ENCODE data around the gene POLK.
"Not testable (repeated sequence)": the region's sequence is repeated elsewhere in the genome, so short reads cannot be mapped to it uniquely, and the experiment has no call there.

POLK gene

DNA sequence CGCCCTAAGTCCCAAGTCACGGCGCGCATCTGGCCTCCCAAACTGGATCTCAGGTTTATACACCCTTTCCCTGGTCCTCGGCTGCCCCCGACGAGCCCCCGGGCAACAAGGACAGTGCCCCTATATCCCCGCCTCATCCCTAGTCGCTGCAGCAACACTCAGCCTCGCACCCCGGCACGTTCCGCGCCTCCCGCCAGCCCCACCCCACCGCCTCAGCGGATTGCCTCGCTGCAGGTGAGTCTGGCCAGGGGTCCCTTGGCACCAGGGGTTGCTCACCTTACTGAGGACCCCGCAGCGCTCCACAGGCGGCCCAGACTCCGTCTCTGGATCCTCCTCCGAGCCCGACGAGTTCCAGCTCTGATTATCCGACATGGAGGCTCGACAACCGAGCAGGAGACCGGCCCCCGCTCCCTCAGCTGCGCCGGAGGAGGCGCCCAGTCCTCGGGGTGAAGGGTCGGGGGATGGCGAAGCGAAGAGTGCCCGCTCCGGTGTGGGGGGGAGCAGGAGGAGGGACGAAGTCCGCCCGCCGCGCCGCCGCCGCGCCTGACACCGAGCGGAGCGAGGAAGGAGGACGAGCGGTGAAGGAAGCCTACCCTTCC lies 756 bp upstream of the POLK start:
- DNase-seq, result peak in 3 of 4 experiments; percentile 13 to 54 (median 36)

DNA sequence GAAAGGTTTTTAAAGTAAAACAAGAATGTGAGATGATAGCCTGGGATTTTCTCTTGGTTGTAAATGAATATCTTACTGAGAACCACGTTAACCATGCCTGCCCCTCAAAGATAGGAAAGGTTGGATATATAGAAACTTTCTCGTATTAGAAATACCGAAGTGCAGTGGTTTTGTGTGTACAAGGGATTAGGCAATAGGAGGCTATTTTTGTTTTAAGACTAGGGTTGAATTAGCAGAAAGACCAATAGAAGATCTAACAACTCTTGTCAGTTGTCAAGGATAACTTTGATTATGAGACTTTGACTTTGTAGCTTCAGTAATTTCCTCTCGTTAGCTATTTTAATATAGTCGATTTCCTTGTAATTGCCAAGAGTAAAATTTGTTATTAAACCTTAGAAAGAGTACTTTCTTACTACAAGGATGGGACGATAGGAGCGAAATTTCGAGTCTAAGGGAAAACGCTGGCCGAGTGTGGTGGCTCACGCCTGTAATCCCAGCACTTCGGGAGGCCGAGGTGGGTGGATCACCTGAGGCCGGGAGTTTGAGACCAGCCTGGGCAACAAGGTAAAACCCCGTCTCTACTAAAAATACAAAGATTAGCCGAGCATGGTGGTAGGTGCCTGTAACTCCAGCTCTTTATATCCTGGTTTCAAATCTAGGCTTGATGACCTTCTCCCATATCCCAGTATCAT lies 838 bp downstream of the POLK start:
- no peak for DNase-seq

GRCh38 chr5:75513841-75514240 lies 2.1 kb downstream of the POLK start:
- no peak for DNase-seq

DNA sequence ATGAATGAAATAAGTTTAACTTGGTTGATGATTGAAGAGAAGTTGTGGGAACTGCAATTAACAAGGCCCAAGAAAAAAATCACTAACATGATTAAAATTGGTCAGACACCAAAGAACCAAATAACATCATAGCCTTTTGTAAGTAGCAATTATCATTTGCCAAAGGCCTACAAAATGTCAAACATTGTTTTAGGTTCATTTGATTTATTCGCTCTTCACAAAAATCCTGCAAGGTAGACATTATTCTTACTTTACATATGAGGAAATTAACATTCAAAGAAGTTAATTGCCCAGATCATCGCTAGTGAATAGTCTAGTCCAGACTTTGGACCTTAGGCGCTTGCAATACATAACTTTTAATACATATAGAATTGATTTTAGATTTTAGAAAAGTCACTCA lies 2.6 kb downstream of the POLK start:
- DNase-seq, result no peak

GRCh38 chr5:75519761-75520160 lies 8.1 kb downstream of the POLK start:
- DNase-seq, result no peak

DNA sequence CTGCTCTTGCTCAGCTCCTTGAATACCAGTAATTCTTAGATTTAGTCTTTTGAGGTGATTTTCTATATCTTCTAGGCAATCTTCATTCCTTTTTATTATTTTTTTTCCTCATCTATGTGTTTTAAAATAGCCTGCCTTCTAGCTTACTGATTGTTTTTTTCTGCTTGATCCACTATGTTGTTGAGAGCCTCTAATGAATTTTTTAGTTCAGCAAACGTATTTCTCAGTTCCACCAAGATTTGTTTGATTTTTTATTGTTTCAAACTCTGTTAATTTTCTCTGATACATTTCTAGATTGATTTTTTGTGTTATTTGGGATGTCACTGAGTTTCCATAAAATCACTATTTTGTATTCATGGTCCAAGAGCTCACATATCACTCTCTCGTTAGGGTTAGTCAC lies 9.5 kb downstream of the POLK start:
- DNase-seq, result no peak

DNA sequence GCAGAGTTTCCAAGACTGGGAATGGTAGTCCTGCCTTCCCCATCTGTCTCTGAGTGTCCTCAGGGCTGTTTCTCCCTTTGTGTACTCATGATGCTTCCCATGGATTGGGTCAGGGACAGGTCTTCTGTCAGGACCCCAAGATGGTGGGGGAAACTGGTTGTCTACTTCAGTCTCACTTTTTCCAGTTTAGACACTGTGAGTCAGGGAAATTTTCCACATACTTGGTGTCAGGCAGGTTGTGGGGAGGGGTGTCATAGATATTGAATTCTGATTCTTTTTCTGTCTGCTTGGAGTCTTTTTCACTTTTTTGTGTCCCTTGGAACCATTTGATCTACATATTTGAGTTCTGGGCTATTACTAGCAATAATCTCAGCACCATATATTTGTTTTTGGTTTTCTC lies 10.3 kb downstream of the POLK start:
- no peak for DNase-seq

DNA sequence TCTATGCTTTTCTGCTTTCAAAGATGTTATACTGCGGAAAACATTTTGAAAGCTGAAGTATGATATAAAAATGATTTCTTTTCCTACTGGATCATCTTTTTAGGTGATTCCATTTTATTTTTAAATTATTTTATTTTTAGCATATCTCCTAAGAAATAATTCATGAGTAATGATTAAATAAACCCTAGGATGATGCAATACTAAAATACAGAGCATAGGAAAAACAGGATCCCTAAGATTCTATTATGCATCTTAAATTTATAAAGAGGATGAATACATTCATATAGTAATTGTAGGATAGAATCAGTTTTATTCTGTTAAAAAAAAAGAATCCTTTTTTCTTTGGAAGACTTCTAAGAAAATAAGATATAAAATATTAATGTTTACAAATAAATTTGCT lies 10.9 kb downstream of the POLK start:
- no peak for DNase-seq

GRCh38 chr5:75523275-75523674 lies 11.6 kb downstream of the POLK start:
- DNase-seq, result no peak

GRCh38 chr5:75524071-75524470 lies 12.4 kb downstream of the POLK start:
- no peak for DNase-seq

GRCh38 chr5:75524591-75524990 lies 12.9 kb downstream of the POLK start:
- DNase-seq, result no peak

GRCh38 chr5:75525344-75525743 lies 13.7 kb downstream of the POLK start:
- no peak for DNase-seq

DNA sequence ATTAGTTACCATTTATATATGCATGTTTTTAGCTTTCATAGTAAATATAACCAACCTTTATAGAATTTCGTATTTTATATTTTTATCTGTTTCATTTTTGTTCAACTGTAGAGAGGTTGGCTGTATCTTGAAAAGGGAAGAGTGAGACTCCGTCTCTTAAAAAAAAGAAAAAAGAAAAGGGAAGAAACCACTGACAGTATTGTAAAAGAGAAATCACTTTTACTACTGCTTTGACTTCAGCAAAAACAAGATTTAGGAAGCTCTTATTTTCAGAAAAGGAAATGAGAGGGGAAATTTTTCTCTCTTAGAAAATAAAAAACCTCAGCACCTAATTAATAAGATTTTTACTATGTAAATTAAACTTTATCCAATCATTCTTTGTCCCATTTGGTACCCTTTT lies 14.4 kb downstream of the POLK start:
- DNase-seq, result no peak

DNA sequence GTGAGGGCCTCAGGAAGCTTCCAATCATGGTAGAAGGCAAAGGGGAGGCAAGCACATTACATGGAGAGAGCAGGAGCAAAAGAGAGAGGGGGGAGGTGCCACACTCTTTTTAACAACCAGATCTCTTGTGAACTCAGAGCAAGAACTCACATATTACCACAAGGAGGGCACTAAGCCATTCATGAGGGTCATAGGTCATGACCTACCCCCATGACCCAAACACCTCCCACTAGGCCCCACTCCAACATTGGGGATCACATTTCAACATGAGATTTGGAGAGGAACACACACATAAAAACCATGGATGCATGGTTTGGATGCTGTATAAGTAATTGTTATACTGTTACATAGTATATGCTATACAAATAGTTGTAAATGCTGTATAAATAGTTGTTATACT lies 17.5 kb downstream of the POLK start:
- no peak for DNase-seq

DNA sequence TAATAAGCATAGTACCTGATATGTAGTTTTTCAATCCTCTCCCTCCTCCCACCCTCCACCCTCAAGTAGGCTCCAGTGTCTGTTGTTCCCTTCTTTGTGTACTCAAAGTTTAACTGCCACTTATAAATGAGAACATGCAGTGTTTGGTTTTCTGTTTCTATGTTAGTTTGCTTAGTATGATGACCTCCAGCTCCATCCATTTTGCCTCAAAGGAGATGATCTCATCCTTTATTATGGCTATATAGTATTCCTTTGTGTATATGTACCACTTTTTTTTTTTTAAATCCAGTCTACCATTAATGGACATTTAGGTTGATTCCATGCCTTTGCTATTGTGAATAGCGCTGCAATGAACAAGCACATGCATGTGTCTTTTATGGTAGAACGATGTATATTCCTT lies 20.5 kb downstream of the POLK start:
- DNase-seq, result no peak

DNA sequence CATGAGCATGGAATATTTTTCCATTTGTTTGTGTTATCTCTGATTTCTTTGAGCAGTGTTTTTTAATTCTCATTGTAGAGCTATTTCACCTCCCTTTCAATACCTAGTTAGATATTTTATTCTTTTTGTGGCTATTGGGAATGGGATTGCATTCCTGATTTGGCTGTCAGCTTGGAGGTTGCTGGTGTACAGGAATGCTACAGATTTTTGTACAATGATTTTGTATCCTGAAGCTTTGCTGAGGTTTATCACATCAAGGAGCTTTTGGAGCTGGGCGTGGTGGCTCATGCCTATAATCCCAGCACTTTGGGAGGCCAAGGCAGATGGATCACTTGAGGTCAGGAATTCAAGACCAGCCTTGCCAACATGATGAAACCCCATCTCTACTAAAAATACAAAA lies 22.0 kb downstream of the POLK start:
- DNase-seq, result not testable (repeated sequence)

DNA sequence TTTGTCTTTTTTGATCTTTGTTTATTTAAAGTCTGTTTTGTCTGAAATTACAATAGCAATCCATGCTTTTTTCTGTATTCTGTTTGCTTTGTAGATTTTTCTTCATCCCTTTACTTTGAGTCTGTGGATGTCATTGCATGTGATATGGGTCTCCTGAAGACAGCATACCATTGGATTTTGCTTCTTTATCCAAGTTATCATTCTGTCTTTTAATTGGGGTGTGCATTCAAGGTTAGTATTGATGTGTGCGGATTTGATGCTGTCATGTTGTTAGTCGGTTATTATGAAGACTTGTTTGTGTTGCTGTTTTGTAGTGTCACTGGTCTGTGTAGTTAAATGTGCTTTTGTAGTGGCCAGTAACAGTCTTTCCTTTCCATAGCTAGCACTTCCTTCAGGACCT lies 23.0 kb downstream of the POLK start:
- DNase-seq, result no peak

GRCh38 chr5:75536147-75536546 lies 24.5 kb downstream of the POLK start:
- no peak for DNase-seq

GRCh38 chr5:75536694-75537360 lies 25.1 kb downstream of the POLK start:
- no peak for DNase-seq

DNA sequence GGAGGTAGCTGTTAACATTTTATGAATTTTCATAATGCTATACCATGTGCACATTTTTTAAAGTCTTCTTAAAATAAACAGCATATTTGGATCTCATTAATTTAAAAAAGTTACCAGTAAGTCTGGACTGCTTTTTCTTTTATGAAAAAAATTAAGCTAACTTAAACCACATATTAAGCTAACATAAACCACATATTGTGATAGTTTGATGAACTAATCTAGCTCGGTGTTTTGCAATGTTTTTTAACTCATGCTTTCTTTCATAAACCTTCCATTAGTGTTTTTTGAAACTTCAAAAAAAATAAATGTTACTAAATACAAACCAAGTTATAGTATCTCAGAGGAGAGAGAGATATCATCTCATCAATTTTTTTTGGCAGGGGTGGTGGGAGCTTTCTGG lies 26.5 kb downstream of the POLK start:
- no peak for DNase-seq

DNA sequence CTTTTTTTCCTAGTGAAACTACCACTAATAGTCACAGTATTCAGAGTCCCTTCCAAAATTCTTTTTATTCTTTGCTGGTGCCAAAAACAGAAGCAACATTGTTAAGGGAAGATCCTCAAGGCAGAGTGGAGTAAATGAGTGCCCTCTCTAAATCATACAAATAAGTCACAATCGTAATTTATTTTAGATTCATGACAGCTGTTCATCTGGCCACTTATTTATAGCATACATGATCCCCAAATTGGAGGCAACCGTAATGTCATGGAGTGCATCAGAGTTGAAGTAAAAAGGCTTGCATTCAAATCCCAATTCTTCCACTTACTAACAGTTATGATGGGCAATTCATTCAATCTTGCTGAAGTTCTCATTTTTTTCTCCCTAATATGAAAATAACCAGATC lies 33.4 kb downstream of the POLK start:
- DNase-seq, result no peak

GRCh38 chr5:75546830-75547229 lies 35.1 kb downstream of the POLK start:
- no peak for DNase-seq

- no peak for DNase-seq
Measured at GRCh38 chr5:75547812-75548211, 36.1 kb downstream of the POLK start.

GRCh38 chr5:75550597-75550996 lies 38.9 kb downstream of the POLK start:
- no peak for DNase-seq

GRCh38 chr5:75551471-75551870 lies 39.8 kb downstream of the POLK start:
- no peak for DNase-seq

All from activated naive CD4-positive, alpha-beta T cell (primary cell).